Suprapubic skin (tissue), 4 donors: ENCODE measurements around the gene SLC35E1.

Source experiments
- EP300 ChIP-seq: sonication (generic); formaldehyde crosslinking; IDR thresholded peaks from one replicate; pipeline ENCODE4 v1.6.1; 2017; ENCODE audit warnings: antibody characterized with exemption
- POLR2A ChIP-seq, 2 donors: fragments of 450-650 bp; IDR thresholded peaks; one replicate each; pipeline ENCODE4 v1.6.1; 2017; ENCODE audit warnings: antibody characterized with exemption in 2 of 2, mild to moderate bottlenecking in 2 of 2, moderate library complexity in 2 of 2
- POLR2AphosphoS5 ChIP-seq, 3 donors: sonication (generic); formaldehyde crosslinking; IDR thresholded peaks; one replicate each; pipeline ENCODE4 v1.6.1; 2017; ENCODE audit warnings: antibody characterized with exemption in 3 of 3
- TF ChIP-seq, protein P1 (sequence below), 2 donors: fragments of 200-600 bp in 1 of 2; fragments of 450-650 bp in 1 of 2; sonication (generic) in 1 of 2; IDR thresholded peaks; one replicate each; pipeline ENCODE4 v1.5.1; 2016 to 2019; ENCODE audit warnings: antibody characterized with exemption in 2 of 2, mild to moderate bottlenecking in 1 of 2, moderate library complexity in 1 of 2

- TF ChIP-seq, protein P1, sequence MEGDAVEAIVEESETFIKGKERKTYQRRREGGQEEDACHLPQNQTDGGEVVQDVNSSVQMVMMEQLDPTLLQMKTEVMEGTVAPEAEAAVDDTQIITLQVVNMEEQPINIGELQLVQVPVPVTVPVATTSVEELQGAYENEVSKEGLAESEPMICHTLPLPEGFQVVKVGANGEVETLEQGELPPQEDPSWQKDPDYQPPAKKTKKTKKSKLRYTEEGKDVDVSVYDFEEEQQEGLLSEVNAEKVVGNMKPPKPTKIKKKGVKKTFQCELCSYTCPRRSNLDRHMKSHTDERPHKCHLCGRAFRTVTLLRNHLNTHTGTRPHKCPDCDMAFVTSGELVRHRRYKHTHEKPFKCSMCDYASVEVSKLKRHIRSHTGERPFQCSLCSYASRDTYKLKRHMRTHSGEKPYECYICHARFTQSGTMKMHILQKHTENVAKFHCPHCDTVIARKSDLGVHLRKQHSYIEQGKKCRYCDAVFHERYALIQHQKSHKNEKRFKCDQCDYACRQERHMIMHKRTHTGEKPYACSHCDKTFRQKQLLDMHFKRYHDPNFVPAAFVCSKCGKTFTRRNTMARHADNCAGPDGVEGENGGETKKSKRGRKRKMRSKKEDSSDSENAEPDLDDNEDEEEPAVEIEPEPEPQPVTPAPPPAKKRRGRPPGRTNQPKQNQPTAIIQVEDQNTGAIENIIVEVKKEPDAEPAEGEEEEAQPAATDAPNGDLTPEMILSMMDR (IDR thresholded peaks at IDR 0.05): no peak
- TF ChIP-seq POLR2A (IDR thresholded peaks at IDR 0.05) (no peak), POLR2AphosphoS5 (IDR thresholded peaks at IDR 0.05) (no peak), EP300 (no peak)
These were observed 37.4 kb upstream of the SLC35E1 start for GRCh38 chr19:16609511-16610200.
